H9 (cell line): ENCODE data around the gene NAMPT. TPM values are rescaled to one million over a fixed set of nuclear protein-coding genes. Genes with fewer than 3 reads are reported as not detected.
A peak's percentile ranks its signal among the peaks of the same experiment; 100 is the strongest.

Source experiments
- DNase-seq: peaks from one replicate; pipeline ENCODE4 v3.0.0-alpha.2; 2017
- H2AFZ ChIP-seq: one replicate; pipeline ENCODE4 v1.6.1; 2013; ENCODE audit warnings: mild to moderate bottlenecking, low read length, control low read depth, moderate library complexity
- H2AK5ac ChIP-seq: 2 replicates; pipeline ENCODE4 v1.6.1; 2013; ENCODE audit warnings: low read length, control low read depth, mixed read lengths; ENCODE audit not compliant: insufficient read length
- H2BK120ac ChIP-seq: one replicate; pipeline ENCODE4 v1.6.1; 2013; ENCODE audit warnings: low read depth, mild to moderate bottlenecking, low read length, control low read depth, inconsistent platforms; ENCODE audit not compliant: poor library complexity, severe bottlenecking
- H2BK12ac ChIP-seq: 2 replicates; pipeline ENCODE4 v1.6.1; 2013; ENCODE audit warnings: low read length, control low read depth, mixed read lengths, low read depth; ENCODE audit not compliant: insufficient read length
- H2BK15ac ChIP-seq: 2 replicates; pipeline ENCODE4 v1.6.1; 2013; ENCODE audit warnings: low read depth, low read length, control low read depth
- H2BK20ac ChIP-seq: one replicate; pipeline ENCODE4 v1.6.1; 2013; ENCODE audit warnings: low read depth, mild to moderate bottlenecking, low read length, control low read depth, inconsistent platforms; ENCODE audit not compliant: poor library complexity, severe bottlenecking
- H2BK5ac ChIP-seq: 2 replicates; pipeline ENCODE4 v1.6.1; 2013; ENCODE audit warnings: low read length, control low read depth, mixed read lengths; ENCODE audit not compliant: insufficient read length
- H3K14ac ChIP-seq: 2 replicates; pipeline ENCODE4 v1.6.1; 2013; ENCODE audit warnings: low read length, control low read depth; ENCODE audit not compliant: insufficient read depth
- H3K18ac ChIP-seq: 2 replicates; pipeline ENCODE4 v1.6.1; 2013; ENCODE audit warnings: low read depth, mild to moderate bottlenecking, mixed read lengths, low read length, control low read depth; ENCODE audit not compliant: insufficient read length
- H3K23ac ChIP-seq: 2 replicates; pipeline ENCODE4 v1.6.1; 2013; ENCODE audit warnings: low read length, control low read depth, mixed read lengths, low read depth; ENCODE audit not compliant: insufficient read length
- H3K23me2 ChIP-seq: 2 replicates; pipeline ENCODE4 v1.6.1; 2013; ENCODE audit warnings: low read depth, mild to moderate bottlenecking, mixed read lengths, low read length, control low read depth; ENCODE audit not compliant: insufficient read length, poor library complexity, severe bottlenecking
- H3K27ac ChIP-seq: 2 replicates; pipeline ENCODE4 v1.5.1; 2013; ENCODE audit warnings: low read length, control low read depth, mixed read lengths, low read depth; ENCODE audit not compliant: insufficient read length
- H3K27me3 ChIP-seq: 2 replicates; pipeline ENCODE4 v1.6.1; 2013; ENCODE audit warnings: low read length, control low read depth, inconsistent platforms; ENCODE audit not compliant: insufficient read depth
- H3K4ac ChIP-seq: 2 replicates; pipeline ENCODE4 v1.6.1; 2013; ENCODE audit warnings: low read depth, mild to moderate bottlenecking, control low read depth, inconsistent platforms, low read length, moderate library complexity
- H3K4me1 ChIP-seq: 2 replicates; pipeline ENCODE4 v1.6.1; 2013; ENCODE audit warnings: low read length, control low read depth, inconsistent platforms; ENCODE audit not compliant: insufficient read depth
- H3K4me2 ChIP-seq: 2 replicates; pipeline ENCODE4 v1.6.1; 2013; ENCODE audit warnings: low read length, control low read depth, mixed read lengths; ENCODE audit not compliant: insufficient read length, insufficient read depth
- H3K56ac ChIP-seq: 2 replicates; pipeline ENCODE4 v1.6.1; 2013; ENCODE audit warnings: low read depth, mild to moderate bottlenecking, mixed read lengths, low read length, control low read depth; ENCODE audit not compliant: insufficient read length
- H3K79me1 ChIP-seq: 2 replicates; pipeline ENCODE4 v1.6.1; 2013; ENCODE audit warnings: low read depth, mild to moderate bottlenecking, moderate library complexity, low read length, control low read depth, inconsistent platforms; ENCODE audit not compliant: insufficient read depth, poor library complexity, severe bottlenecking
- H3K79me2 ChIP-seq: 2 replicates; pipeline ENCODE4 v1.6.1; 2013; ENCODE audit warnings: low read length, control low read depth, inconsistent platforms; ENCODE audit not compliant: insufficient read depth
- H3K9ac ChIP-seq: 2 replicates; pipeline ENCODE4 v1.6.1; 2013; ENCODE audit warnings: low read length, control low read depth, mixed read lengths; ENCODE audit not compliant: insufficient read length; ENCODE audit errors: extremely low read depth
- H3K9me3 ChIP-seq: one replicate; pipeline ENCODE4 v1.6.1; 2013; ENCODE audit warnings: low read depth, low read length, inconsistent platforms; ENCODE audit not compliant: control insufficient read depth
- H3T11ph ChIP-seq: one replicate; pipeline ENCODE4 v1.6.1; 2013; ENCODE audit warnings: mild to moderate bottlenecking, low read length, control low read depth, inconsistent platforms
- H4K20me1 ChIP-seq: one replicate; pipeline ENCODE4 v1.6.1; 2013; ENCODE audit not compliant: control insufficient read depth, insufficient read length, insufficient read depth
- H4K5ac ChIP-seq: 2 replicates; pipeline ENCODE4 v1.6.1; 2013; ENCODE audit warnings: low read depth, mild to moderate bottlenecking, mixed read lengths, low read length, control low read depth; ENCODE audit not compliant: insufficient read length
- H4K8ac ChIP-seq: replicated peaks from 2 replicates; pipeline ENCODE4 v1.6.1; 2013; ENCODE audit warnings: low read length, control low read depth, mixed read lengths, low read depth; ENCODE audit not compliant: insufficient read length
- H4K91ac ChIP-seq: 2 replicates; pipeline ENCODE4 v1.6.1; 2013; ENCODE audit warnings: low read depth, mild to moderate bottlenecking, moderate library complexity, mixed read lengths, low read length, control low read depth; ENCODE audit not compliant: insufficient read length
- H3K27ac Mint-ChIP-seq, 3 experiments: 2 replicates in 2 of 3; 3 replicates in 1 of 3; pipeline ENCODE4 v1.8.0; 2020 to 2021; ENCODE audit warnings: mixed read lengths in 3 of 3, mild to moderate bottlenecking in 1 of 3, moderate library complexity in 1 of 3
- H3K27me3 Mint-ChIP-seq: 2 replicates; pipeline ENCODE4 v1.8.0; 2021; ENCODE audit warnings: low read depth, mild to moderate bottlenecking, moderate library complexity, mixed read lengths
- H3K36me3 Mint-ChIP-seq, 3 experiments: 2 replicates in 2 of 3; 3 replicates in 1 of 3; pipeline ENCODE4 v1.8.0; 2020 to 2021; ENCODE audit warnings: low read depth in 3 of 3, mixed read lengths in 3 of 3; ENCODE audit not compliant: insufficient read depth in 1 of 3
- H3K4me1 Mint-ChIP-seq, 2 experiments: 2 replicates each; pipeline ENCODE4 v1.8.0; 2020; ENCODE audit warnings: mixed read lengths in 2 of 2
- H3K4me3 Mint-ChIP-seq, 2 experiments: 2 replicates in 1 of 2; 3 replicates in 1 of 2; pipeline ENCODE4 v1.8.0; 2020 to 2021; ENCODE audit warnings: mild to moderate bottlenecking in 2 of 2, mixed read lengths in 2 of 2, moderate library complexity in 1 of 2
- H3K9me3 Mint-ChIP-seq, 2 experiments: 2 replicates in 1 of 2; 3 replicates in 1 of 2; pipeline ENCODE4 v1.8.0; 2020; ENCODE audit warnings: mild to moderate bottlenecking in 2 of 2, mixed read lengths in 2 of 2, moderate library complexity in 1 of 2
- CTCF ChIP-seq: fragments of 200-600 bp; sonication (generic); conservative IDR thresholded peaks from 3 replicates; pipeline ENCODE4 v1.8.0; 2021; ENCODE audit warnings: antibody characterized with exemption, mild to moderate bottlenecking
- WGBS: extraction: QIAGEN DNeasy Blood & Tissue Kit; methylation state at CpG from one replicate; pipeline ENCODE4 v1.1.7; 2013; ENCODE audit warnings: missing lambda C conversion rate, low lambda C conversion rate, mixed read lengths; ENCODE audit not compliant: insufficient read length; ENCODE audit errors: extremely low coverage; 5-methylcytosine and 5-hydroxymethylcytosine counted together
- total RNA-seq: library from RNA; stranded (reverse); gene quantifications from 2 replicates; pipeline ENCODE4 v1.2.1, GENCODE V29; 2021

Gene NAMPT
- total RNA-seq, 1 experiment from 2014 or later, result 83.5 TPM

GRCh38 chr7:106279425-106280197 is 5.2 kb downstream of the NAMPT start:
- no peak overlapping the region for H3K4me2 ChIP-seq
- H2BK12ac ChIP-seq, result no peak overlapping the region
- no peak overlapping the region for H3K18ac ChIP-seq
- no peak overlapping the region for H4K91ac ChIP-seq
- peaks cover 20% of the 10 kb centered on the region for H3K79me2 ChIP-seq
- H3T11ph ChIP-seq, result no peak overlapping the region
- no peak for DNase-seq
- H4K8ac ChIP-seq, result no peak overlapping the region
- no peak overlapping the region for H2AFZ ChIP-seq
- no peak overlapping the region for H2BK120ac ChIP-seq
- no peak overlapping the region for H2BK20ac ChIP-seq
- no peak overlapping the region for H3K4ac ChIP-seq
- H4K5ac ChIP-seq, result no peak overlapping the region
- WGBS, result no CpG with 5 or more reads among the region's 2 CpGs
- no peak overlapping the region for H3K27ac ChIP-seq
- Mint-ChIP-seq H3K27ac (0 out of 7 replicates have a peak overlapping the region, but pooled peaks of 1 of the 3 experiments have one; percentile 10), H3K27me3 (no peaks in the 10 kb centered on the region), H3K4me1 (peaks cover 28 to 31% of the 10 kb centered on the region in 2 experiments), H3K36me3 (peaks cover 11 to 21% (median 19%) of the 10 kb centered on the region in 3 experiments; a peak in 6 of 7 replicates), H3K9me3 (no peaks in the 10 kb centered on the region; a peak in 1 of 5 replicates), H3K4me3 (no peak overlapping the region)
- H3K9ac ChIP-seq, result no peak overlapping the region
- H3K23me2 ChIP-seq, result no peaks in the 10 kb centered on the region
- H2BK15ac ChIP-seq, result no peak overlapping the region
- TF ChIP-seq CTCF, result no peak
- no peak overlapping the region for H3K14ac ChIP-seq
- H3K56ac ChIP-seq, result no peak overlapping the region
- H2BK5ac ChIP-seq, result no peak overlapping the region
- H3K4me1 ChIP-seq, result no peaks in the 10 kb centered on the region; the same call in 1 of the 2 replicates
- no peaks in the 10 kb centered on the region for H3K79me1 ChIP-seq
- no peaks in the 10 kb centered on the region for H3K9me3 ChIP-seq
- no peaks in the 10 kb centered on the region for H3K27me3 ChIP-seq
- H4K20me1 ChIP-seq, result no peaks in the 10 kb centered on the region
- H2AK5ac ChIP-seq, result no peak overlapping the region
- H3K23ac ChIP-seq, result no peak overlapping the region
